Liver (tissue), 9 donors: ENCODE measurements around the gene UBE2N. TPM values are rescaled to one million over a fixed set of nuclear protein-coding genes. Genes with fewer than 3 reads are reported as not detected.

Experiments
- DNase-seq: peaks from one replicate; pipeline ENCODE4 v3.0.0-alpha.2; 2017; ENCODE audit warnings: low spot score
- H3K27ac ChIP-seq, 2 donors: one replicate each; pipeline ENCODE4 v1.7.0; 2013; ENCODE audit warnings: inconsistent platforms in 2 of 2, low read length in 2 of 2, control low read depth in 1 of 2, low read depth in 1 of 2, mild to moderate bottlenecking in 1 of 2
- H3K27me3 ChIP-seq, 4 donors: one replicate each; pipeline versions ENCODE4 v1.6.1 to v1.7.0; 2013; ENCODE audit warnings: low read length in 3 of 4, inconsistent platforms in 1 of 4, mild to moderate bottlenecking in 1 of 4, moderate library complexity in 1 of 4; ENCODE audit not compliant: control insufficient read depth in 4 of 4, insufficient read depth in 4 of 4
- H3K36me3 ChIP-seq, 4 donors: one replicate each; pipeline versions ENCODE4 v1.6.1 to v1.7.0; 2013; ENCODE audit warnings: low read length in 3 of 4, mild to moderate bottlenecking in 3 of 4, low read depth in 1 of 4, moderate library complexity in 1 of 4; ENCODE audit not compliant: control insufficient read depth in 4 of 4, insufficient read depth in 3 of 4
- H3K4me1 ChIP-seq, 4 donors: one replicate each; pipeline versions ENCODE4 v1.6.1 to v1.7.0; 2013; ENCODE audit warnings: low read length in 3 of 4, mild to moderate bottlenecking in 3 of 4, moderate library complexity in 1 of 4; ENCODE audit not compliant: control insufficient read depth in 4 of 4, insufficient read depth in 4 of 4
- H3K4me3 ChIP-seq, 3 donors: one replicate each; pipeline versions ENCODE4 v1.6.1 to v1.7.0; 2013; ENCODE audit warnings: low read length in 3 of 3, control low read depth in 1 of 3, low read depth in 1 of 3, mild to moderate bottlenecking in 1 of 3
- H3K9ac ChIP-seq, 2 donors: one replicate each; pipeline ENCODE4 v1.7.0; 2013; ENCODE audit warnings: low read length in 2 of 2, mild to moderate bottlenecking in 2 of 2, moderate library complexity in 2 of 2, control low read depth in 1 of 2, low read depth in 1 of 2
- H3K9me3 ChIP-seq, 4 donors: one replicate each; pipeline versions ENCODE4 v1.6.1 to v1.7.0; 2013; ENCODE audit warnings: low read length in 3 of 4; ENCODE audit not compliant: control insufficient read depth in 4 of 4
- ATF3 ChIP-seq: IDR thresholded peaks from 2 replicates; pipeline ENCODE4 v1.6.1; 2016; ENCODE audit warnings: antibody characterized with exemption
- CTCF ChIP-seq: fragments of 150-350 bp; IDR thresholded peaks from 2 replicates; pipeline ENCODE4 v1.5.1; 2017; ENCODE audit warnings: improper control_type of control experiment, low read depth, low read length; ENCODE audit not compliant: missing input control
- EGR1 ChIP-seq, 2 donors: IDR thresholded peaks; 2 replicates each; pipeline ENCODE4 v1.6.1; 2016 to 2018; ENCODE audit warnings: antibody characterized with exemption in 2 of 2, low read depth in 2 of 2
- FOXA1 ChIP-seq: IDR thresholded peaks from 2 replicates; pipeline ENCODE4 v1.6.1; 2016; ENCODE audit warnings: antibody characterized with exemption
- FOXA2 ChIP-seq: IDR thresholded peaks from 2 replicates; pipeline ENCODE4 v1.6.1; 2016; ENCODE audit warnings: antibody characterized with exemption
- GABPA ChIP-seq, 2 donors: IDR thresholded peaks in 1 of 2; conservative IDR thresholded peaks in 1 of 2; 2 replicates each; pipeline ENCODE4 v1.6.1; 2016; ENCODE audit warnings: antibody characterized with exemption in 2 of 2, mild to moderate bottlenecking in 1 of 2, moderate library complexity in 1 of 2
- HNF4A ChIP-seq, 2 donors: conservative IDR thresholded peaks; 2 replicates each; pipeline ENCODE4 v1.6.1; 2016; ENCODE audit warnings: antibody characterized with exemption in 2 of 2, mild to moderate bottlenecking in 2 of 2
- HNF4G ChIP-seq: IDR thresholded peaks from 2 replicates; pipeline ENCODE4 v1.6.1; 2016; ENCODE audit warnings: antibody characterized with exemption
- JUND ChIP-seq, 2 donors: IDR thresholded peaks; 2 replicates each; pipeline ENCODE4 v1.6.1; 2016; ENCODE audit warnings: antibody characterized with exemption in 2 of 2
- MAX ChIP-seq: IDR thresholded peaks from 2 replicates; pipeline ENCODE4 v1.6.1; 2016; ENCODE audit warnings: antibody characterized with exemption
- NR2F2 ChIP-seq: IDR thresholded peaks from 2 replicates; pipeline ENCODE4 v1.6.1; 2016; ENCODE audit warnings: antibody characterized with exemption
- REST ChIP-seq: IDR thresholded peaks from 2 replicates; pipeline ENCODE4 v1.6.1; 2016; ENCODE audit warnings: antibody characterized with exemption, mild to moderate bottlenecking
- RXRA ChIP-seq, 2 donors: IDR thresholded peaks; 2 replicates each; pipeline ENCODE4 v1.6.1; 2017 to 2018; ENCODE audit warnings: antibody characterized with exemption in 2 of 2, mild to moderate bottlenecking in 1 of 2
- SP1 ChIP-seq: IDR thresholded peaks from 2 replicates; pipeline ENCODE4 v1.6.1; 2018; ENCODE audit warnings: antibody characterized with exemption, mild to moderate bottlenecking
- TAF1 ChIP-seq: conservative IDR thresholded peaks from 2 replicates; pipeline ENCODE4 v1.6.1; 2016; ENCODE audit warnings: antibody characterized with exemption, mild to moderate bottlenecking
- YY1 ChIP-seq: IDR thresholded peaks from 2 replicates; pipeline ENCODE4 v1.6.1; 2016; ENCODE audit warnings: antibody characterized with exemption, mild to moderate bottlenecking
- ZBTB33 ChIP-seq: IDR thresholded peaks from 2 replicates; pipeline ENCODE4 v1.6.1; 2016; ENCODE audit warnings: antibody characterized with exemption
- WGBS: extraction: QIAGEN DNeasy Blood & Tissue Kit; methylation state at CpG from one replicate; pipeline ENCODE4 v1.1.7; 2013; 5-methylcytosine and 5-hydroxymethylcytosine counted together
- polyA plus RNA-seq, 2 donors: library from polyadenylated mRNA; stranded (reverse) in 1 of 2; unstranded in 1 of 2; fragments of 200-250 nt in 1 of 2; fragments of >200 nt in 1 of 2; fragmentation: Nextera tagmentation in 1 of 2; extraction: Ambion mirVana in 1 of 2; gene quantifications; one replicate each; pipeline versions ENCODE4 v1.2.1 to v1.2.3, GENCODE V29; 2013 to 2015
- total RNA-seq, 2 donors: library from RNA; depleted of rRNA; stranded (reverse); fragments of >200 nt; gene quantifications; one replicate each; pipeline ENCODE4 v1.2.3, GENCODE V29; 2014
- donor health status: healthy.
- donor health status: healthy.
- donor health status: healthy.
- donor health status: healthy.
- donor health status: healthy.

The UBE2N gene
- total and polyA plus RNA-seq, 4 donors = 13.9 to 63.7 (median 32.6) TPM

- TF ChIP-seq ZBTB33 = no peak
- TF ChIP-seq JUND (IDR thresholded peaks at IDR 0.05) = no peak
- TF ChIP-seq TAF1 = no peak
- no peak for TF ChIP-seq FOXA1
- no peak for TF ChIP-seq SP1
- TF ChIP-seq FOXA2 = no peak
Observed at GRCh38 chr12:93429448-93429847, 12.3 kb downstream of the UBE2N start (continued).

GRCh38 chr12:93427779-93428564 is 13.8 kb downstream of the UBE2N start:
- Histone ChIP-seq H3K36me3 (peaks cover 0 to 1% (median 0%) of the 10 kb centered on the region in 4 donors), H3K4me1 (peaks cover 0 to 13% (median 4%) of the 10 kb centered on the region in 4 donors), H3K27ac (no peak overlapping the region), H3K9ac (no peak overlapping the region), H3K4me3 (no peak overlapping the region), H3K9me3 (no peaks in the 10 kb centered on the region), H3K27me3 (no peaks in the 10 kb centered on the region)
- WGBS = 84% methylated on average over 5 of the region's 5 CpGs
- TF ChIP-seq ZBTB33 (no peak), EGR1 (IDR thresholded peaks at IDR 0.05; ENCODE audit: low read depth in 2 of 2) (no peak)
- no peak for DNase-seq

- Histone ChIP-seq H3K36me3 (peaks cover 0 to 1% (median 0%) of the 10 kb centered on the region in 4 donors), H3K9ac (no peak overlapping the region), H3K4me3 (no peak overlapping the region), H3K27ac (no peak overlapping the region), H3K27me3 (no peaks in the 10 kb centered on the region), H3K4me1 (peaks cover 0 to 13% (median 4%) of the 10 kb centered on the region in 4 donors), H3K9me3 (no peaks in the 10 kb centered on the region)
- WGBS = 71% methylated on average over 1 of the region's 1 CpG
- no peak for DNase-seq
- TF ChIP-seq HNF4G (no peak), FOXA1 (no peak), HNF4A (conservative IDR thresholded peaks at IDR 0.05) (no peak), YY1 (no peak), ZBTB33 (no peak), ATF3 (no peak), JUND (IDR thresholded peaks at IDR 0.05) (no peak), MAX (no peak), TAF1 (no peak), CTCF (no peak), REST (no peak), FOXA2 (no peak), RXRA (IDR thresholded peaks at IDR 0.05) (no peak), EGR1 (IDR thresholded peaks at IDR 0.05; ENCODE audit: low read depth in 2 of 2) (no peak), GABPA (IDR thresholded peaks at IDR 0.05 in 1 of 2, conservative IDR thresholded peaks at IDR 0.05 in 1 of 2) (no peak), NR2F2 (no peak), SP1 (no peak)
Observed at GRCh38 chr12:93426412-93426805, 15.3 kb downstream of the UBE2N start.
